ENCODE data around the gene QSOX1.

Gene QSOX1

DNA sequence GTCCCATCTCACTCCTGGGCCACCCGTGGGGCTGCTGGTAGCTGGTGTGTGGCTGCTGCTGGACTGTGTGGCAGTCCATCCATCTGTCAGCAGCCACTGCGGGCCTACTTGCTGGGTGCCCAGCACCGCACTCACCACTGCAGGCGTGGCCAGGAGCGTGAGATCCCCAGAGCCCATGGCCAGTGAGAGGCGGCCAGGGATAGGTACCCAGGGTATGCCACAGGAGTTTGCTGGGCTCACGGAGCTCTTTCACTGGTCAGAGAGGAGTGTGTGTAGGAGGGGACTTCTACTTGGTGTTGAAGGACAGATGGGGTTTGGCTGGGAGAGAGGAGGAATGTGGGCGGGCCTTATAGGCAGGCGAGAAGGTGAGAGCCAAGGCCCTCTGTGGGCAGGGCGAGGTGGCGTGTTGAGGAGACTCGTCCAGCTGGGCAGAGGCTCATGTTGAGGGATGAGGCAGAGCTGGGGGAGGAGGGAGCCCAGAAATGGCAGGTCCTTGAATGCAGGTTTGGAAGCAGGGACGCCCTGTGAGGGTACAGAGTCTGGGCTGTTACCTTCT lies 15.0 kb downstream of the QSOX1 start:
- DNase-seq (ENCODE audit: low spot score), result no peak

- DNase-seq (ENCODE audit: low spot score), result no peak
These were observed 16.0 kb downstream of the QSOX1 start for GRCh38 chr1:180170546-180171151.

- no peak for DNase-seq (ENCODE audit: low spot score)
These were observed 17.0 kb downstream of the QSOX1 start for GRCh38 chr1:180171691-180172090.

GRCh38 chr1:180173451-180173850 lies 18.8 kb downstream of the QSOX1 start:
- DNase-seq (ENCODE audit: low spot score), result no peak

DNA sequence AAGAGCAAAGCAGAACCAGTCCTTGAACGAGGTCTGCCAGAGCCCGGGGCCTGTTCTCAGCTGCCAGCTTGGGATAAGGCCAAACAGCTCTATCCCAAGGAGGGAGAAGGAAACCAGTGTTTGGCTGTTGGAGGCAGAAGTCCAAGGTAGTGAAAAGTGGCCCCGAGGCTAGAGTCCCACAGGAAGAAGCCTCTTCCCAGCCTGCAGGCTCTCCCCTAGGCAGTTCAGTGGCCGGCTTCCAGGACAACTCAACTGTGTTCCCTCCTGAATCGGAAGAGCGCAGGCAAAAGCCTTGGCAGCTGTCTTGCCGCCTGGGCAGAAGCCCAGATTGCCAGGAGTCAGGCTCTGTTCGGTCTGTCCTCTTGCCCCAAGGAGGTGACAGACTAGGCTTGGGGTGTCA lies 19.3 kb downstream of the QSOX1 start:
- no peak for DNase-seq (ENCODE audit: low spot score)

DNA sequence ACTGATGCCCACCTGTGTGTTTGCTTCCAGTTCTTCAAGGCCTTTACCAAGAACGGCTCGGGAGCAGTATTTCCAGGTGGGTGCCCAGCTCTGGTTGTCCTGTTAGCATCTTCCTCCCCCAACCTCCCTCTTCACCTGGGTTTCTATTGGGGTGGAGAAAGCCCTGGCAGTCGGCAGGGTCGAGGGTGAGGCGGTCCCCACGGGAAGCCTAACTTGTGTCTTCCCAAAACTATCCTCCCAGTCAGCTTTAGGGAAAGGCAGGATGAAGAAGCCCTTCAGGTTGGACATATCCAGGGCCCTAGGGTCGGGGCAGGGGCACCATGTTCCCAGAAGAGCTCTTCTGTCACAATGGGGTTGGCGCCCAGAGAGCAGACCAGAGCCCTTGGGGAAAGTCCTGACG lies 20.6 kb downstream of the QSOX1 start:
- DNase-seq (ENCODE audit: low spot score), result no peak

- no peak for DNase-seq (ENCODE audit: low spot score)
These were observed 21.1 kb downstream of the QSOX1 start for GRCh38 chr1:180175806-180176205.

DNA sequence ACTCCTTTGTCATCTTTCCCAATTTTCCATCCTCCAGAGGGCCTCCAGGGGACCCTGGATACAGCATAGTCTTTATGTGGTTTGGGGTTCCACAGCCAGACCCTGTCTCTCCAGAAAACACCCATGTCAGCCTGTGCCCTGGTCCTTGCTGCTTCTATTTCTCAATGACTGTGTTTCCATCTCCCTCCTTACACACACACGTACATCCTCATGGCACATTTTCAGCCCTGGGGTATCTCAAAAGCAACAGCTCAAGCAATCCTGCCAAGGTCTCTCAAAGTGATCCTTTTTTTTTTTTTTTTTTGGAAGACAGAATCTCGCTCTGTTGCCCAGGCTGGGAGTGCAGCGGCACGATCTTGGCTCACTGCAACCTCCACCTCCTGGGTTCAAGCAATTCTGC lies 22.3 kb downstream of the QSOX1 start:
- no peak for DNase-seq (ENCODE audit: low spot score)

DNA sequence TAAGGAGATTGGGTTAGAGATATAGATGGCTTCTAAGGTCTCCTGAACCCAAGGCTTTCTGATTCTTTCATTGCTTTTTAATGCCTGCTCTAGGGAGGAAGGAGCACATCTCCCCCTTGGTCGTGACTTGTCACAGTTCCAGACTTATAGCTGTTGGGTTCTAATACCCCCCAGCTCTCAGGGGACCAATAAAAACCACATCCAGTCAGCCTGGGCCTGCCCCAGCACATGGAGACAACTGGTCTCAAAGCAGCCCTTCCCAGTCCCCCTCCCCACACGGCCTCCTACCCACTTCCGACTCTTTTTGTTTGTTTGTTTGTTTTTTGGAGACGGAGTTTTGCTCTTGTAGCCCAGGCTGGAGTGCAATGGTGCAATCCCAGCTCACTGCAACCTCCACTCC lies 23.3 kb downstream of the QSOX1 start:
- DNase-seq (ENCODE audit: low spot score), result no peak

DNA sequence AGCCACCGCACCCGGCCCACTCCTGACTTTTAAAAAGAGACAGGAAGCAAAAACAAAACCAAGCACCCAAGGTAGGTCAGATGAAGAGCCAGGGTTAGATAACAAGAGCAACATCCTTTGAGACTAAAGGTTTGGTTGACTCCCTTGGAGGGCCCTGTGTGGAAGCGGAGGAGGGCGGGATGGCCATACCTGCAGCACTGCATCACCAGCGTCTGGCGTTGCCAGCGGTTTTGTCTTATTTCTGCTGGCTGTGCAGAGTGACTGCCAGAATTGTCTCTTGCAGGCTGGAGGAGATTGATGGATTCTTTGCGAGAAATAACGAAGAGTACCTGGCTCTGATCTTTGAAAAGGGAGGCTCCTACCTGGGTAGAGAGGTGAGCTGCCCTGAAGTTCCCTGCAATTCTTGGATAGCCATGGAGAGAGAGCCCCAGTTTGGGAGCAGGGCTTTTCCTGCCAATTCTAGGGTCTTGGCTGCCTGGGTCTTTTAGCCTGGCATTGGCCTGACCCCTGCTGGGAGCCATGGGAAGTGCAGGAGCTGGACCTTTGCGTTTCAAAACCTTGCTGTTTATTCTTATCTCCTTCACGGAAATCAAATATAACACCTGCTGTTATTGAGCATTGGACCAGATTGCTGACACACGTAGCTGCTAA lies 24.0 kb downstream of the QSOX1 start:
- peak; percentile 59 for DNase-seq (ENCODE audit: low spot score)

- no peak for DNase-seq (ENCODE audit: low spot score)
These were observed 24.7 kb downstream of the QSOX1 start for GRCh38 chr1:180179162-180179957.

DNA sequence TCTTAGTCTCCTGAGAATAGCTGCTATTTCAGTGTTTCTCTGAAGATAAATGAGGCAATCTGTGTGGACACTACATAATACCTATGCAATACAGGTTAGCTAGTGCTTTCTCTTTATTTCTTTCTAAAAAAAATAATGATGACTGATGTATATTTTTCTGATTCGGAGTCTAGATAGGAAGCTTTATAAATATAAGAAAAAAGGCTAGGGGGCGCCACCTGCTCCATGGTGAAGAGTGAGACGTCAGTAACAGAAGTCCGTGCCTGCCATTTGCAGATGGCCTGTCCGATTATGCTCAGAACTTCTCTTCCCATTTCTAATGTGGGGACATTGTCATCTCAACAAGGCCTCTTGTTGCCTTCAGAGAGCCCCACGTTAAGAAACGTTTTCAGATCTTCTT lies 26.4 kb downstream of the QSOX1 start:
- no peak for DNase-seq (ENCODE audit: low spot score)

DNA sequence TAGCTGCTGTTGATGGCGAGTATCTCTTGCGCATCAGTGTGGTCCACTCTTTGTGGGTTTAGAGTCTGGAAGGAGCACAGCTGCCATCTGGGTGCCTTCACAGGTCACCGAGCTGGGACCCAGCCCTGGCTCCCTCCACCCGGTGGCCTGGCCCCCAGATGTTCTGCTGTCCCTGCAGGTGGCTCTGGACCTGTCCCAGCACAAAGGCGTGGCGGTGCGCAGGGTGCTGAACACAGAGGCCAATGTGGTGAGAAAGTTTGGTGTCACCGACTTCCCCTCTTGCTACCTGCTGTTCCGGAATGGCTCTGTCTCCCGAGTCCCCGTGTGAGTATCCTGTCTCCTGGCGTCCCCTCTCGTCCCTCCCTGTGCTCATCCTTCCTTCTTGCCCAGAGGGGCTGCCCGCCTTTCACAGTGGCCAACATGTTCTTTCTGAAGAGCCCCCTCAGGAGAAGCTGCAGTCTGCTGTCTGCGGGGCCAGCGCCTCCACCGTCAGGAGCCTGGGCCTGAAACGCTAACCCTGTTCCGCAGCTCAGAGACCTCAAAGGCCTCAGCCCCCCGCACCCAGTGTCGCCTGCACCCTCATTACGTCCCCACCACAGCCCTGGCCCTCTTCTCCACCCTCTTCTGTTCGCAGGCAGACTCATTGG lies 27.4 kb downstream of the QSOX1 start:
- DNase-seq (ENCODE audit: low spot score), result no peak

- no peak for DNase-seq (ENCODE audit: low spot score)
These were observed 28.1 kb downstream of the QSOX1 start for GRCh38 chr1:180182643-180183311.

DNA sequence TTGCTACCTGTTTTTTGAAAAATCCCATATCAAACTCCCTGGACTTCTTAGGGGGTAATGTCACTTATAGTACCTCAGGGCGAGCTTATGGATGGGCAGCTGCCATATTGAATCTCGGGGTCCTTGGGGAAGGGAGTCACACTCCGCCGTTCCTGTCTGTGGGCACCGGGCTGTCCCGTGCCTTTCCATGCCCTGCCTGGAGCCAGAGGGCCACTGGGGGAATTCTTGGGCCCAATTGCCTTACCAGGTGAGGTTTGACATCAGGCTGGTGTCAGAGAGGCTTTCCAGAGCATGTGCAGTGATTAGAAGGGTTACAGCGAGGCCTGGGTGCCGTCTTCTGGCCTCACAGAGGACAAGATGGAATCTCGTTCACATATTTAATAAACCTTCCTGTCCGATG lies 28.8 kb downstream of the QSOX1 start:
- DNase-seq (ENCODE audit: low spot score), result no peak

DNA sequence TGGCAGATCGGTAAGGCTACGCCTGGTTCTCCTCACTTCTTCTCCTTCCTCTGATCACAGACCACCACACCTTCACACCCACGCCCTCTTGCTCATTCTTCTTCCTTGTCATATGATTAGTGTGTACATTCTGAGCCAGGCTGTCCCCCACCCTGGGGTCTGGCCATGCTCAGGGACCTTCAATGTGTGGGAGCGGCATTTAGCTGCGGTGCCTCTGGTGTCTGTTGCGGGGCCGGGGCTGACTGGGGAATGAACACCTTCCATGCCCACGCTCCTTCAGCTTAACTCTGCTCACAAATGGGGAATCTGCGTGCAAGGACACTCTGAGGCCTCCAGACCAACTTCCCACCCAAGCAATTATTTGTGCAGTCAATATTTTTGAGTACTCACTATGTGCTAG lies 29.4 kb downstream of the QSOX1 start:
- no peak for DNase-seq (ENCODE audit: low spot score)

- DNase-seq (ENCODE audit: low spot score), result no peak
These were observed 30.6 kb downstream of the QSOX1 start for GRCh38 chr1:180185281-180185680.

- no peak for DNase-seq (ENCODE audit: low spot score)
These were observed 31.4 kb downstream of the QSOX1 start for GRCh38 chr1:180185971-180186645.

DNA sequence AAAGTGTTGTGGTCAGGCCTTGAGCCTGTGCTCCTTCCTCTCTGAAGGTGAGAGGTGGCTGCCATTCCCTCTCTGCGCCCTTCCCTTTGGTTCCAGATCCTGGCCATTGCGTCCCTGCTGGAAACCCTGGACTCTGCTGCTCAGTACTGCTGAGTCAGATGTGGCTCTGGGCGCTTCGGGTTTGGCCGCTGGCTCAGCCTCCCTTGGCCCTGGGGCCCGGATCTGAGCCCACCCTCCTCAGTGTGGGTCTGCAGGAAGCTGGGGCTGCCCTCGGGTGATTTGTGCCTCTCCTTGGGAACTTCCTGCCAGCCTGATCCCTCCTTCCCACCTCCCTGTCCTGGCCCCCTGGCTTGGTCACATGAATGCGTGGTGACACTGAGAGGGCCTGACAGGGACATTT lies 32.2 kb downstream of the QSOX1 start:
- DNase-seq (ENCODE audit: low spot score), result no peak

DNA sequence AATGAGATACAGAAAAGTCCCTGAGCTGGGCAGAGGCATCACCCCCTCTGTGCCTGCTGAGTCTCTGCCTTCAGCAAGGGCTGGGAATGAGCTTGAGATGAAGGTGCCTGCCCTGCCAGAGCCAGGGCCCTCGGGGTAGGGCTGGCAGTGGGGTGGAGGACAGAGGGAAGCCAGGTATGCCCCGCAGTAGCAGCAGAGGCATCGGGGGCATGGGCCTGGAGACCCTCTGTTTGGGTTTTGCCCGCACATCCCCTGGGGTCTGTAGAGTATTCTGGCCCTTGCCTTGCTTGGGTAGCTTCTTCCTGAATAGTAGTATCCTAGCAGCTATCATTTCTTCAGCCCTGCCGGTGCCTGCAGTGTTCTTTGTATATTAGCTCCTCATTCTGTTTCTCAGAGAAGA lies 33.0 kb downstream of the QSOX1 start:
- no peak for DNase-seq (ENCODE audit: low spot score)

GRCh38 chr1:180188091-180188506 lies 33.4 kb downstream of the QSOX1 start:
- peak; percentile 11 for DNase-seq (ENCODE audit: low spot score)

Data from activated CD4-positive, alpha-beta T cell treated with anti-CD3 and anti-CD28 coated beads, Interleukin-2, Interleukin-4, amounts not matched to agents 100 ng/mL and 50 ng/mL, durations not matched to agents 16 hours and 8 hours (primary cell).